OCI-M2 (cell line): Measurements from ENCODE around the gene KCNB1.

ENCODE experiments used
- DNase-seq: peaks from one replicate; lab custom pipeline; 2025; ENCODE audit not compliant: unreplicated experiment; lab: John Stamatoyannopoulos, UW

KCNB1 gene

GRCh38 chr20:49393803-49394202, 88.7 kb downstream of the KCNB1 start:
- no peak for DNase-seq

GRCh38 chr20:49392745-49393144, 89.7 kb downstream of the KCNB1 start:
- no peak for DNase-seq

- DNase-seq, result no peak
Observed at GRCh38 chr20:49391404-49392245, 90.8 kb downstream of the KCNB1 start.

GRCh38 chr20:49389854-49390253, 92.6 kb downstream of the KCNB1 start:
- DNase-seq, result no peak

- no peak for DNase-seq
Observed at GRCh38 chr20:49388744-49389143, 93.7 kb downstream of the KCNB1 start.

GRCh38 chr20:49387581-49387939, 94.9 kb downstream of the KCNB1 start:
- no peak for DNase-seq

GRCh38 chr20:49386848-49387580, 95.5 kb downstream of the KCNB1 start:
- no peak for DNase-seq

- no peak for DNase-seq
Observed at GRCh38 chr20:49385465-49385864, 97.0 kb downstream of the KCNB1 start.

- DNase-seq, result no peak
Observed at GRCh38 chr20:49384437-49385434, 97.7 kb downstream of the KCNB1 start.

GRCh38 chr20:49381558-49382493, 100.6 kb downstream of the KCNB1 start:
- no peak for DNase-seq

GRCh38 chr20:49380337-49380780, 102.1 kb downstream of the KCNB1 start:
- DNase-seq, result no peak

GRCh38 chr20:49379338-49379737, 103.1 kb downstream of the KCNB1 start:
- DNase-seq, result no peak

- no peak for DNase-seq
Observed at GRCh38 chr20:49377326-49377725, 105.1 kb downstream of the KCNB1 start.

GRCh38 chr20:49375170-49375569, 107.3 kb downstream of the KCNB1 start:
- DNase-seq, result no peak

GRCh38 chr20:49372095-49372734, 110.3 kb downstream of the KCNB1 start:
- no peak for DNase-seq

GRCh38 chr20:49368596-49368995, 113.9 kb downstream of the KCNB1 start:
- DNase-seq, result no peak

GRCh38 chr20:49367113-49367512, 115.4 kb downstream of the KCNB1 start:
- no peak for DNase-seq

- DNase-seq, result no peak
Observed at GRCh38 chr20:49366687-49367086, 115.8 kb downstream of the KCNB1 start.

GRCh38 chr20:49361862-49362660, 120.4 kb downstream of the KCNB1 start:
- DNase-seq, result no peak
